SKM-1 treated with dmso at 0.1 percent for 144 hours (cell line): Measurements from ENCODE around the gene BCLAF3.

ENCODE experiments used
- DNase-seq: peaks from one replicate; lab custom pipeline; 2025; ENCODE audit not compliant: unreplicated experiment; lab: John Stamatoyannopoulos, UW

The BCLAF3 gene

GRCh38 chrX:19990556-19991349 lies at the start of gene BCLAF3:
BCLAF3 (minus strand) TSS chrX:19991061; CDS start chrX:19970264, 20,797 bp downstream.
- peak; percentile 59 for DNase-seq

- DNase-seq, result no peak
Measured at GRCh38 chrX:20038966-20039365, 48.1 kb upstream of the BCLAF3 start.

GRCh38 chrX:20037186-20037585 lies 46.3 kb upstream of the BCLAF3 start:
- no peak for DNase-seq

GRCh38 chrX:20032201-20032600 lies 41.3 kb upstream of the BCLAF3 start:
- no peak for DNase-seq

GRCh38 chrX:20029728-20030127 lies 38.9 kb upstream of the BCLAF3 start:
- DNase-seq, result no peak

- no peak for DNase-seq
Measured at GRCh38 chrX:20028588-20028987, 37.7 kb upstream of the BCLAF3 start.

GRCh38 chrX:20026278-20026677 lies 35.4 kb upstream of the BCLAF3 start:
- DNase-seq, result no peak

- no peak for DNase-seq
Measured at GRCh38 chrX:20019672-20020365, 29.0 kb upstream of the BCLAF3 start.

GRCh38 chrX:20016616-20016945 lies 25.7 kb upstream of the BCLAF3 start:
- no peak for DNase-seq

- DNase-seq, result no peak
Measured at GRCh38 chrX:20015945-20016615, 25.2 kb upstream of the BCLAF3 start.

GRCh38 chrX:20015422-20015821 lies 24.6 kb upstream of the BCLAF3 start:
- DNase-seq, result no peak

- no peak for DNase-seq
Measured at GRCh38 chrX:20011608-20012007, 20.7 kb upstream of the BCLAF3 start.

GRCh38 chrX:20007962-20008622 lies 17.2 kb upstream of the BCLAF3 start:
- no peak for DNase-seq

- DNase-seq, result no peak
Measured at GRCh38 chrX:20005883-20006282, 15.0 kb upstream of the BCLAF3 start.

- DNase-seq, result no peak
Measured at GRCh38 chrX:20001588-20001987, 10.7 kb upstream of the BCLAF3 start.

- no peak for DNase-seq
Measured at GRCh38 chrX:19991350-19991718, 473 bp upstream of the BCLAF3 start.

GRCh38 chrX:19990151-19990555 lies 708 bp downstream of the BCLAF3 start:
- no peak for DNase-seq

GRCh38 chrX:19987856-19988255 lies 3.0 kb downstream of the BCLAF3 start:
- no peak for DNase-seq

GRCh38 chrX:19986531-19986930 lies 4.3 kb downstream of the BCLAF3 start:
- DNase-seq, result no peak

GRCh38 chrX:19981947-19982346 lies 8.9 kb downstream of the BCLAF3 start:
- no peak for DNase-seq

GRCh38 chrX:19975845-19976244 lies 15.0 kb downstream of the BCLAF3 start:
- no peak for DNase-seq

GRCh38 chrX:19972984-19973383 lies 17.9 kb downstream of the BCLAF3 start:
- no peak for DNase-seq
